Kidney (tissue), 14 donors: ENCODE data around the gene ETS2. TPM values are rescaled to one million over a fixed set of nuclear protein-coding genes. Genes with fewer than 3 reads are reported as not detected.

Experiments used
- DNase-seq, 5 donors: peaks; one replicate each; pipeline ENCODE4 v3.0.0-alpha.2; 2013 to 2020
- FAIRE-seq: peaks from 2 replicates; lab custom pipeline; 2012; peaks lifted over from hg19 to GRCh38; lab: Jason Lieb, UNC
- H3K27ac ChIP-seq, 2 donors: one replicate each; pipeline ENCODE4 v1.7.0; 2013; ENCODE audit warnings: low read depth in 2 of 2, low read length in 2 of 2, inconsistent platforms in 1 of 2
- H3K27me3 ChIP-seq: one replicate; pipeline ENCODE4 v1.7.1; 2013; ENCODE audit warnings: low read length, inconsistent platforms; ENCODE audit not compliant: control insufficient read depth, insufficient read depth
- H3K36me3 ChIP-seq, 3 donors: one replicate each; pipeline versions ENCODE4 v1.7.0 to v1.7.1; 2013; ENCODE audit warnings: low read length in 3 of 3, control low read depth in 1 of 3, inconsistent platforms in 1 of 3; ENCODE audit not compliant: insufficient read depth in 3 of 3, control insufficient read depth in 2 of 3
- H3K4me1 ChIP-seq, 3 donors: one replicate each; pipeline versions ENCODE4 v1.7.0 to v1.7.1; 2013; ENCODE audit warnings: low read length in 3 of 3, inconsistent platforms in 1 of 3, low read depth in 1 of 3; ENCODE audit not compliant: control insufficient read depth in 2 of 3, insufficient read depth in 2 of 3
- H3K4me3 ChIP-seq, 3 donors: one replicate each; pipeline versions ENCODE4 v1.7.0 to v1.8.1; 2013; ENCODE audit warnings: low read length in 3 of 3, control low read depth in 1 of 3, inconsistent platforms in 1 of 3
- H3K9ac ChIP-seq, 3 donors: one replicate each; pipeline versions ENCODE4 v1.7.0 to v1.7.1; 2013; ENCODE audit warnings: low read length in 3 of 3, control low read depth in 1 of 3, inconsistent platforms in 1 of 3
- H3K9me3 ChIP-seq, 3 donors: one replicate each; pipeline versions ENCODE4 v1.7.0 to v1.7.1; 2013; ENCODE audit warnings: low read length in 3 of 3, control low read depth in 1 of 3, inconsistent platforms in 1 of 3; ENCODE audit not compliant: control insufficient read depth in 2 of 3, insufficient read depth in 1 of 3
- CTCF ChIP-seq: IDR thresholded peaks from 3 replicates; pipeline ENCODE4 v1.5.1; 2012; ENCODE audit warnings: mild to moderate bottlenecking, moderate library complexity, borderline replicate concordance; ENCODE audit not compliant: insufficient read depth; ENCODE audit errors: extremely low read depth
- intact Hi-C: fragments of 100-400 bp; cut with DNase I; formaldehyde crosslinking; loops from one replicate; pipeline ENCODE4 v1.11.1; 2022
- polyA plus RNA-seq: library from polyadenylated mRNA; stranded (reverse); fragments of 350-450 nt; fragmentation: Illumina TruSeq; extraction: RNeasy Lipid Tissue Mini Kit (QIAGEN cat#74804); gene quantifications from one replicate; pipeline ENCODE4 v1.2.3, GENCODE V29; 2014; ENCODE audit warnings: low read depth, low replicate concordance; ENCODE audit not compliant: insufficient read depth
- total RNA-seq: library from RNA; stranded (reverse); fragmentation: NEBNext Ultra II Directional; extraction: Animal tissue kit (Norgen Biotek cat#: 25700); gene quantifications from one replicate; pipeline ENCODE4 v1.2.1, GENCODE V29; 2021
- donor health status: control.
- donor health status: control.
- donor health status: control.
- donor health status: control.
- donor health status: control.
- donor health status: DM: yes; HTN: yes; CAD: no.
- donor health status: Normal renal cell carcinoma (clear cell type).

ETS2 gene
- total and polyA plus RNA-seq, 2 donors from 2014 or later: 43.1 to 178 TPM

GRCh38 chr21:38861989-38862683 lies 56.4 kb downstream of the ETS2 start:
- no peak for DNase-seq
- no peak for TF ChIP-seq CTCF
- no peaks in the 10 kb centered on the region for H3K4me1 ChIP-seq
- intact Hi-C loops: no loop called here
- H3K9ac ChIP-seq: no peak overlapping the region
- no peaks in the 10 kb centered on the region for H3K27me3 ChIP-seq
- no peaks in the 10 kb centered on the region for H3K9me3 ChIP-seq
- H3K4me3 ChIP-seq: no peak overlapping the region
- no peaks in the 10 kb centered on the region for H3K36me3 ChIP-seq
- no peak for FAIRE-seq
- no peak overlapping the region for H3K27ac ChIP-seq

- no peaks in the 10 kb centered on the region for H3K36me3 ChIP-seq
- no peak overlapping the region for H3K9ac ChIP-seq
- H3K4me1 ChIP-seq: no peaks in the 10 kb centered on the region
- no peak for TF ChIP-seq CTCF
- H3K9me3 ChIP-seq: no peaks in the 10 kb centered on the region
- no peak overlapping the region for H3K4me3 ChIP-seq
- H3K27me3 ChIP-seq: no peaks in the 10 kb centered on the region
- no peak for FAIRE-seq
- H3K27ac ChIP-seq: no peak overlapping the region
- no peak for DNase-seq
- intact Hi-C loops: no loop called here
Measured at GRCh38 chr21:38863291-38863690, 57.6 kb downstream of the ETS2 start.

GRCh38 chr21:38863843-38864363 lies 58.2 kb downstream of the ETS2 start:
- Histone ChIP-seq H3K9ac (no peak overlapping the region), H3K27me3 (no peaks in the 10 kb centered on the region), H3K36me3 (no peaks in the 10 kb centered on the region), H3K27ac (no peak overlapping the region), H3K4me1 (no peaks in the 10 kb centered on the region), H3K4me3 (no peak overlapping the region), H3K9me3 (no peaks in the 10 kb centered on the region)
- FAIRE-seq: no peak
- intact Hi-C loops: no loop called here
- no peak for DNase-seq
- TF ChIP-seq CTCF: no peak
